SK-N-DZ (cell line): ENCODE data around the gene GYG1. TPM values are rescaled to one million over a fixed set of nuclear protein-coding genes. Genes with fewer than 3 reads are reported as not detected.
A peak's percentile ranks its signal among the peaks of the same experiment; 100 is the strongest.

ENCODE experiments used
- DNase-seq: peaks from one replicate; pipeline ENCODE4 v3.0.0-alpha.2; 2015; ENCODE audit warnings: low spot score
- polyA plus RNA-seq, 2 experiments: library from polyadenylated mRNA; depleted of rRNA; stranded (reverse); fragments of >200 nt; gene quantifications; 2 replicates each; pipeline ENCODE4 v1.2.3, GENCODE V29; 2014

GYG1 gene
- 18.4 and 33.5 TPM in 2 replicates for polyA plus RNA-seq (2014; cell fraction: cytosol; rRNA removed)
- polyA plus RNA-seq (2014; cell fraction: nucleus; rRNA removed), result 10.9 and 19.4 TPM in 2 replicates

DNA sequence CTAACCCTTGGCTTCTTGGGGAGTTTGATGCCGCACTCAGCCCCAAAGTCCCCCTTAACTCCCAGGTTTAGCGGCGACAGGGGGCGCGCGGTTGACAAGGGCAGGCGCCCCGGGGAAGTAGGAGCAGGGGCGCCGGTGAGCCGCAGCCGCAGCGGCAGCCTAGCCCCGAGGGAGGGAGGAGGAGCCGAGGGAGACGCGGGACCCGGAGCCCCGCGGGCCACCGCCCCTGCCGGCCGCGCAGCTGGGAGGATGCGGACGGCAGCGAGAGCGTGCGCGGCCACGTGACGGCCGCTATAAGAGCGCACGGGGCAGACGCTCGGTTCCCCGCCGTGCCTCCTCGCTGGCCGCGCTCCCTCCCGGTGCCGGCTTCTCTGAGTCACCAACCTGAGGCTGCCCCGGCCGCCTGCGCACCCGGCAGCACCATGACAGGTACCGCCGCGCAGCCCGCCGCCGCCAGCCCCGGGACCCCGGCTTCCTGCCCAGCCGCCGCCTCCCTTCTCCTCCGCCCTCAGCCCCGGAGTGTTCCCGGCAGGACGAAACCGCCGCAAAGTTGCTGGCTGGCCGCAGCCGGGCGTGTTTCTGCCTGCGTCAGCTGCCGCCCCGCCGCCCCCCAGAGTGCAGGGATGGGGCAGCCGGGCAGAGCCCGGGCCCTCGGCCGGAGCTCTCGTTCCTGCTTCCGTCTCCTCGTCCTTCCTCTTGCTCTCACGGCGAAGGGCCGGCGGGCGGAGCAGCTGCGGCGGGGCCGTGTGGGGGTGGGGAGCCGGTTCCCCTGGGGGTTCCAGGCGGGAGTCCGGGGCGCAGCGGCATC is at the start of gene GYG1:
Gene GYG1, plus strand, starts transcription at position 322 of the 808 bp plus-strand sequence. Its CDS starts 101 bp downstream, at position 423.
- DNase-seq, result peak; percentile 81

DNA sequence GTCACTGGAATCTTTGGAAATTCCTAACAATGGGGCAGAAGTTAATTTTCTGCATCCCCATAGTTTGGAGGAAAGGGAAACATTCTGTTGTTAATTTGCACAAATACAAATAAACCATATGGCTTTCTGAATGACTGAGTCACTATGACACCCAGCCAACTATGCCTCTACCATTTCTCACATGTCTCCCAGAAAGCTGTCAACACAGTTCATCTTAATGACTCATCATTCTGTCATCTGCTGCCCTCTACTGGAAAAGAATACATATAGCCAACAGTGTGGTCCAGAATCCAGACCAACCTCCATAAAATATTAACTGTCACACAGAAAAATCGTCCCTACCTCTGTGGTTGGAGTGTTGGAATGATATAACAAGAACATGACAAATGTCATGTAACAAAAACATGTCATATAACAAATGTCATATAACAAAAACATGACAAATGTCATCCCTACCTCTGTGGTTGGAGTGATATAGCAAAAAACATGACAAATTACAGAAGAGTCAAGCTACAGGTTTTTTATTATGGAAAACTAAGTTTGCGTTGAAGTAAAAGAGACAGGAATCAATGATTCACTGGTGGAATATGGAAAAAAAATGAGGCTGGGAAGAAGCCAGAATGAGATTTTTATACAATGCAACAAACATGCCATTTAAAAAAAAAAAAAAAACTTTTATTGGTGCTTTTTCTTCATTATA is 47.7 kb upstream of the GYG1 start:
- DNase-seq, result peak; percentile 82

DNA sequence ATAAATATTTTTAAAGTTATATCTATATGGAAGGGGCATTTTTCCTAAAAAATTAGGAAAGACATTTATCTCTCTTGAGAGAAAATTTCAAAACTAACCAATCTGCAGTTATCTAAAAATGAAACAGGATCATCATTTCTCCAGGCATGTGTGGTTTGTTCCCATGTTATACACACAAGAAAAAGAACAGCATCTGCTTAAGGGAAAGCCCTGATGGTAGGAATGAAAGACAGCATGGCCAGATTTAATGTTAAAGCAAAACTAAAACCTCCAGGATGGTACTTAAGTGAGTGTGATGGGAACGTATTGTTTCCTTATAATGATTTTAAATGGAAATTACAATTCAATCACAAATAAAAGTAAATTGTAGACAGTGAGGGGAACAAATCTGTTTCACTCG is 46.2 kb upstream of the GYG1 start:
- no peak for DNase-seq

DNA sequence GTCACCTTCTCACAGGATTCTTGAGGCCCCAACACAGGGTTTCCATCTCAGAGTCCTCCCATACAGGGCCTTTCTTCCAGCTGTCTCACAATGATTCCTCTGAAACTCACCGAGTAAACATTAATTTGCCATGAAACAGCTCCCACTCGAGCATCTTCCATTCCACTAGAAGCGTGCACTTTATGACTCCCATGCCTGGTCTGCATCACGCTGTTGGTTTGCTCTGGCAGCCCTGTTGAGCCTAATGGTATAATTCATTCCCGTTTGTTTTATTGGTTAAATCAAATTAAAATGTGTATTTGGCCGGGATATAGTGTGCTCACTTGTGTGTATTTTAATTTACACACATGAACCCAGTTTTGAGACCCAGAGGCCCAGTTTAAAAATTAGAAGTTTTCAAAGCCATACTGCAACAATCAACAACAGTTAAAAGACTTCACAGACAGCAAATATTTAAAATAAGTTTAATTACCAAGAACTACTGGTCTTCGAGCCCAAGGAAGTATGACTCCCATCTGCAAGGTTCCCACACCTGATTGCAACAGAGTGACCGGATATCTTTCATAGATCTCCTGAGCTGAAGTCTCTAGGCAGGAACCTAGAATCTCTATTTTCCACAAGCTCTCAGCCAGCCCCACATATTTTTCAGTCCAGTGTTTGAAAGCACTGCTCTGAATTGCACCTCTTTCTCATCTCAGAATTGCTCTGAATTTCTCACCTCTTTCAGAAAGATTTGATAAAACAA is 42.3 kb upstream of the GYG1 start:
- no peak for DNase-seq

DNA sequence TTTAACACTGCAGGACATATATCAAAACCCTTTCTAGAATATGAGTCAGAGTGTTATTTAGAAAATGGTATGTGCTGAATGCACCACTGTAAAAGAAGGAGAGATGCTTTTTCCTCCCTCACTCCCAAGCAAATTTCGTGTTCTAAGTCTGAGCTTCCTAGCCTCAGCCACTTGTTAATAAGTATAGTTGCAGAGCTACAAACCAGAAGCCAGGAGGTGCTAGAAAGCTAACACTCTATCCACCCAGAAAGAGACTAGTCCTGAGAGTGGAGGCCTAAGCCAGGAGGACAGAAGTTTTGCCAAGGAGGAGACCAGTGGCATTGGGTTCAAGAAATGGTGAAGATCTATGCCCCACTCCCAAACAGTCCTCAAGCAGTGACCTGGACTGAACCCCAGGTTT is 40.5 kb upstream of the GYG1 start:
- DNase-seq, result no peak

DNA sequence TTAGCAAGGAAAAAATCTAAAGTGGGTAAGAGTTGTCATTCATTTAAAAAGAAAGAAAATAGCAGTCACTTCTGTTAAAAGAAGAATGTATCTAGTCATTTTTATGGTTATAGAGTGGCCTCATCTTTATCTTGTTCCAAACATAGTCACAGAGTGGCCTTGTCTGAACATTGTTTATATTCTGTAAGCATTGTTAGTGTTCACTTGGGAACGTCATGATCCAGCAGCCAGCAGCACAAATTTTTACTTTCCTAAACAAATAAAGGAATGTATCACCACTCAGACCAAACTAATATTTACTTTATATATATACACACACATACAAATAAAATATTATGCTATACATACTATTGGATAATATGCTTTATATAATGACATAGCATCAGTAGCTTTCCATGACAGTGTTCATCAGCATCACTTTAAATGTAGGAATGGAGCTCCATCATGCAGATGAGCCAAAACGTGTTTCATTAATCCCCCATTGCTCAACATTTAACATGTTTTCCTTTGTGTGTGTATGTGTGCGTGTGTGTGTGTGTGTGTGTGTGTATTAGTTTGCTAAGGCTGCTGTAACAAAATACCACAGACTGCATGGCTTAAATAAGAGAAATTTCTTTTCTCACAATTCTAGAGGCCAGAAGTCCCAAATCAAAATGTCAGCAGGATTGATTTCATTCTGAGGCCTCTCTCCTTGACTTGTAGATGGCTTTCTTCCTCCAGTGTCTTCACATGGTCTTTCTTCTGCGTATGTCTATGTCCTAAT is 39.6 kb upstream of the GYG1 start:
- no peak for DNase-seq

DNA sequence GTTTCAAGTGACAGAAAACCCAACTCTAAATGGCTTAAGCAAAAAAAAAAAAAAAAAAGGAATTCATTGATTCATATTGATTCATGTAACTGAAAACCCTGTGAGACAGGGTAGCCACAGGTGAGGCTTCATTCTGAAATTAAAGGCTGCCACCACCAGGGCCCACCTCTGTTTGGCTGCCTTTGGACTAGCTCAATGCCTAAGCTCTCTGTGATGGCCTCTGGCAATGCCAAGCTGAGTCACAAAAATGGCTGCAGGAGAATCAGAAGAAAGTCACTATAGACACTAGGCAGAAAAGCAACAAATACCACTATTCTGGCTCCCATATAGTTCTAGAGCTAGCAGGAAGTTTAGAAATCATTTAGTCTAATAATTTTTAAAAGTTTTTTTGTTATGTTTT is 38.2 kb upstream of the GYG1 start:
- no peak for DNase-seq

DNA sequence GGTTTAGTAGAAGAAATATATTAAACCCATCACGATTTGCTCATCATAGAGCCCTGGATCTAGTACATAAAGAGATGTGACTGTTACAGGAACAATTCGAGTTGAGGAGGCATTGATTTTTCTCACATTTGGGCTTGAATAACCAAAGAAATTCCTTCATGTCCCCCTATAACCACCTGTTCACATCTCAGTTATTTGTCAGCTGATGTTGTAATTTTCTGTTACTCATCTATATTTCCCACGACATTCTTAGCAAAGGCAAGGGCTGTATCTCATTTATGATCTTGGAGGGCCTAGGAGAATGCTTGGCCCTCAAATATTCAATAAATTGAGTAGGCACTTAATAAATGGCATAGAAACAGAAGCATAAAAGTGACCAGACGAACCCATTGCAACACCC is 36.4 kb upstream of the GYG1 start:
- DNase-seq, result no peak

DNA sequence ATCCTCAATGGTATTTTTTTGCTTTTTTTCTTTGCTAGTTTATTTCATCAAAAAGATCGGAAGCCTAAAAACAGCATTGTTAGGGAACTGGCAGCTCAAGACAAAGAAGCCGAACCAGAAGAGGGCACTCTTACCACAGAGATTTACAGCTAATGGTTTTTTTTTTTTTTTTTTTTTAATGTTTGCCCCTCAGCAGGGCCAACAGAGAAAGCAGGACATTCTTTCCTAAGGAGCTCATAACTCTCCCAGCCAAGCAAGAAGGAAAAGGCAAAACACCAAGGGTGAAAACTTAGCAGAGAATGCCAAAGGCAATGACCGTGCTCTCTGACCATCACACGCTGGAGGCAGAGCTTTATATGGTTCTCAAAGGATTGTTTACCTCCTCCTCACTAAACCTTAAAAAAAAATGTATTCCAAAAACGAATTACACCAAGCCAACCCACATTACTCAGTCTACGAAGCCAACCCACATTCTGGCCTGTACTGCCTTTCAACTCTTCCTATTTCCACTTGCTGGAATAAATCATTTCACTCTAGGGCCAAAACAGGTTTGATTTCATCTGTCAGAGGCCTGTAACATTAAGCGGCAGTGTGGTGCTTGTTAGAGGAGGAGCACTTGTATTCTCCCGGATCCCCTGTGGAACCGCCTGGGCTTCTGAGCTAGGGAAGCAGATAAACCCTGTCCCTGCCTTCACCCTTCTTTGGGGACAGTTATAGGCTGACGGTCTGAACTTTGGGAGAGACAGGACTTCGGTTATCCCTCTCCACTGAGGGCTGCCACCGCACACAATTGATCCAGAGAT is 35.6 kb upstream of the GYG1 start:
- peak; percentile 70 for DNase-seq

DNA sequence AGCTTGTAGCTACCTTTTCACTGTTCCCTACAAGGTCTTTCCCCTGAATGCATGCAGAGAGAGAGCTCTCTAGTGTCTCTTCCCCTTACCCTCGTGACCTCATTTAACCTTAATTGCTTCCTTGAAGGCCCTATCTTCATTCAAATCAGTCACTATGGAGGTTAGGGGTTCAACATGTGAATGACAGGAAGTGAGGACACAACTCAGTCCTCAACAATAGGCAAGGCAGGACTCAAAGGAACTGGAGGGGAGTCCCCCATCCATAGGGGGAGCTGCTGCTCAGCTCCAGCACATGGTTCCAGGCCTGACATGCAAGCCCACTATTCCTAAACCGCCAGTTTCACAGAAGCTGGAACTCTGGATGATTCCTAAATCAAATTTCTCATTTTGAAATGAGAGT is 33.8 kb upstream of the GYG1 start:
- DNase-seq, result peak; percentile 48

DNA sequence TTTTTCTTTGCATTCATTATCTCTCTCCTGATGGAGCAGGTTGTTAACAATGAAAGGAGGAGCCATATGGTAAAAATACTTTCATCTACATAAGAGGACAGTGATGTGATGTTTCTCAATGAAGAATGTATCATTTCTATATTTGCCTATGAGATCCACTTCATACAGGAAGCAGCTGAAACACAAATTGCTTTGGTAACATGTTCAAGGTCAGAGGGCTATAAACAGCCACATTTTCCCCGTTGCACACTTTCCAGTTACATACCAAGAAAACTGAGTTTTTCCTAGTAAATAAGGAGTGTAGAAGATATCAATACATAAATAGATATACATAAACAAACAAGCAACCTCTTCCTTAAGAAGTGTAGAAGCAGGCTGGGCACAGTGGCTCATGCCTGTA is 32.6 kb upstream of the GYG1 start:
- DNase-seq, result no peak

DNA sequence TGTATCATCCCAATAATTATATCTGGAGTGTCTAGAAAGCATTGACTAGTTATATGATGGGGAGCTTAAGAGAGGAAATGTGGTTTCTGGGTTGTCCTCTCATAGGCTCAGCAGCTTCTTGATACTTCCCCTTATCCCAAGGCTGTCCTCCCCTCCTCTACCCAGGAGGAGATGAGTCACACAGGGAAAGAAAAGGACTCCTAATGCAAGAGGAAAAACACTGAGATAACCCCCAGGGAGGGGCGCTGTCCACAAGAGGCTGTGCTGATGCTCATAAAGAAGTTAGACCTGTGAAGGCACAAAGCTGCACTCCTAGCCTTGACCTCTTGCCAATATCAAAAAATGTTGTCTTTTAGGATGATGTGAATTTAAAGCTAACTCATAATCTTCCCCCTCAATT is 28.8 kb upstream of the GYG1 start:
- no peak for DNase-seq

DNA sequence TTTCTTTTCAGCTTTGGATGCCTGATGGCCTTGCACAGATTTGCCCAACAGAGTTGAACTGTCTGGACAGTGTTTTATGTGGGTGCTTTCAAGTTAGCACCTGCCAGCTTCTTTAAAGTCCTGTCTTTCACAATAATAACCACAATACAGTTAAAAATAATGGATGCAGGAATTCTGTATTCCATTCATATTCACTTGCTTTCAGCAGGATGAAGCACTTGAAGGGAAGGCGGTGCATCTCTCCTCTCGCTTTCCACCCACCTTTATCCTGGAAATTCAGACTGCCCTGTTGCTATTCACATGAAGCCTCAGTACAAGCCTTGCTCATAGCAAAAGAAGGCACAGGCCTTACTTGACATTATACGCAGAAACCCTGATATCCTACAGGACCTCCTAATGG is 26.5 kb upstream of the GYG1 start:
- DNase-seq, result no peak

DNA sequence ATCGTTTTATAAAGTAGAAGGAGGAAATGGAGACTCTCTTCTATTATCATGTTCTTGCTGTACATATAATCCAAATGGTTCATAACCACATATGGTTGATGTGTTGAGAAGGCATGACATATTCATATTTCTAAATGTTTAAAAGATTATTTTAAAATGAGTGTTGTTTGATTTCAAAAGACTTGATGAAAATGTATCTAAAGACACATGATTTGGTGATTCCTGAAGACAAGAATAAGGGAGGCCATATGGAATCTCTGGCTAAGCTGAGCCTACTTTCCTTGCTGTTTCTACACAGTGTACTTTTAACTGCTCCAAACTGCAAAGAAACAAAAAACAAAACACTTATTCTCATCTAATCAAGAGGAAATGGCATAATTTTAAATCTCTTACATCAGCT is 23.0 kb upstream of the GYG1 start:
- DNase-seq, result no peak

DNA sequence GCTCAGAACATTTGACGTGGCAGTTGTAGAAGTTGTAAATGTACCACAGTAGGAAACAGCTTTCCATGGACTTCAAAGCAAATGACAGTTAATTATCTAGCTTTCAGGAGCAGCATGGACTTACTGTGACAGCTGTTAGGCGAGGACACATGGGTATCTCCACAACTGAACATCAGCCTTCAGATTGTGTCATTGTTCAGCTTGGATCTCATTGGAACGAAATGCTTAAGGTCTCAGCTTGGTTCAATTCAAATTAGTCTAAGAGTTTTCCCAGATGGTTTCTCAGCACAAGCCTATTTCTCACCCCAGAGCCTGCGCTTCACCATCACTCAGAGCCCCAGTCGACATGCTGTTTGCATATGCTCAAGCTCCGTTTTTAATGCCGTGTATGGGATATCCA is 21.1 kb upstream of the GYG1 start:
- no peak for DNase-seq

DNA sequence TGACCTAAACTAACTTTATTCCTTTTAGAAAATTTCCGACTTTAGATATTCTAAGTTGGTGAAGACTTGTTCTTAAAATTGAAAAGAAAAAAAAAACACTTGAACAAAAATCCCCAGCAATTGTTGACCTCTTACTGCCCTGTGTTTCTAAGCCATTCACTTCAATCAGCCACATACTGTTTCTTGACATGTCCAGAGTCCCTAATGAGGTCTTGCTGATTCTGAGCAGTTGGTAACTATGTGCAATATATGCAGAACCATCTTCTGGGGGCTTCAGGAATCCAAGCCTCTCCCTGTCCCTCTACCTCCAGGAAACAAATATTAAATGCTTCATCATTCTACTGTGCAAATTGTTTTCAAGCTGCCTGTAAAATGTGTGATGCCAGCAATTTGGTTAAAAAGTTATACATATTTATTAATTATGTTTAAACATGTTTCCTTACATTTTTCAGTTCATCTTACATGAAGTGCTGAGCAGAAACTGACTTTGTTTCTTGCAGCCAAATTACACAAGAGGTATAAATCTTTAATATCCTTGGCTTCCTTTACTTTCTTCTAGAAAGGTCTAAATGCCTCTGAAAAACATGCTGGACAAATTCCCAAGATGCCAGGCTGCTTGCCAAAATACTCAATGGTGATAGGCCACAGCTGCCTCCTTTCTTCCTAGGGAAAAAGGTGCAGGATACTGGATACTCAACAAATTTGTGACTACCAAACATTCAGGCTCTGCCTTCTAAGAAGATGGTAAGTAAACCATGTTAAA is 19.8 kb upstream of the GYG1 start:
- DNase-seq, result no peak

DNA sequence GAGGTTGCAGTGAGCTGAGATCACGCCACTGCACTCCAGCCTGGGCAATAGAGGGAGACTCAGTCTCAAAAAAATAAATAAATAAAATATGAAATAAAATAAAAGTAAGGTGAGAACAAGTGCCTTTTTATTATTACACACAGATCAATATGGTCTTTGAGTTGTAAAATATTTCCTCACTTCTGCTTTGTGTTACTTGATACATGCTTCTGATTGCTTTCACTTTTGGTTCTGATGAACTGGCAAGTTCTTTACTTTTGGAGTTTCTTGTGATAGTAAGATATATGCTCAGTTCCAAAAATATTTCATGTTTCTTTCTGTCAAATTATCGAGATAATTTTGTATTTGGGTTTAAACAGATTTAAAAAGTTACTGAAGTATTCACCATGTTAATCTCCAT is 16.6 kb upstream of the GYG1 start:
- DNase-seq, result no peak

DNA sequence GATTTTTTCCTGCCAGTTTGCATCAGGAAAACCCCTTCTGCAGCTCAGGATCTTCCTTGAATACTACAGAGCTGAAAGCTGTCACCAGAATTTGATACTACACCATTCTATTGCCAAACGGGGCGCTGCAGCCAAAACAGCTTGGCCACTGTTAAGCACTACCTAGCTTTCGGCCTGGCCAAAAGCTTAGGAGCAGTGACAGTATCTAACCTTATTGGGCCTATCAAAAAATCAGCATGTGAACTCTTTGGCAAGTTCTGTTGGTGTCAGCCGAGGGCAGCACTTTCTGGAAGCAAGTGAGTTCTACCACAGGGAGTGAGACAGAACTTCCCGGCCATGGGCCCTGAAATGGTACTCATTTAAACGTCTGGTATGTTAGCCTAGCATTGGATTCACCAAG is 16.1 kb upstream of the GYG1 start:
- no peak for DNase-seq

DNA sequence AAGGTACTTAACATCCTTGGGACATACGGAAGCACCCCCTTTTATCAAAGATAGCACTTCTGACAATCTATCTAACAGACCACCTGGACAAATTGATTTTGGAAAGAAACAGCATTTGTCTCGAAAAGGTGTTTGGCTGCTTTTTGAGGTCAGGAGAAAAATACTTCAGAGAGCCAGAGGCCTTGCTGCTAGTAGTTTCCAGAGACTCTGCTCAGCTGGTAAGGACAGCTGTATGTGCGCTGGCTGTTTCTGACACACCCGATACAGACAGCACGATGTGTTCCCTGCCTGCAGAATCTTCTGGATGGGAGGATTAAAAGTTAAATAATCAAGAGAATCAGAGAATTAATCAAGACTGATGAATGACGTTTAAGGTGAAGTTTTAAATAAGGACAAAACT is 15.6 kb upstream of the GYG1 start:
- DNase-seq, result no peak

DNA sequence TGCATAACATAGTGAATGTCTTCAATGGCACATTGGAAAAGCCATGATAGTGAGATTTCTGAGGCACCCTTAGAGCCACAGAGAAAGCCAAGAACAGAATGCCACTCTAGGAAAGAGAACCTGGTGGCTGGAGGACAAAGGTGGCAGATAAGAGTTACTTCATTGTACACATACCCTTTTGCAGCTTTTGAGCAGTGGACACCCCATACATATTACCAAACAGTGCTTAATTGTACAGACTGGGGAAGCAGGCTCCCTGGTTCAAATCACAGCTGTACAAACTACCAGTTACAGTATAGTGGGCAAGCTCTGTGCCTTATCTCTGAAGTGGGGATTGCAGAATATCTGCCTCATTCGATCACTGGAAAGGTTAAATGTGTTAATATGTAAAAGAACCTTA is 10.1 kb upstream of the GYG1 start:
- DNase-seq, result no peak
